ENCODE measurements around the gene AFG3L2.
"Not testable (repeated sequence)": the region's sequence is repeated elsewhere in the genome, so short reads cannot be mapped to it uniquely, and the experiment has no call there.

The AFG3L2 gene

GRCh38 chr18:12376754-12377555 is at the start of gene AFG3L2:
Gene AFG3L2, minus strand, starts transcription at chr18:12377227. Its CDS starts 145 bp downstream, at chr18:12377082.
- DNase-seq (ENCODE audit: low read depth in 1 of 2, low spot score in 1 of 2) = peak; percentile 100

DNA sequence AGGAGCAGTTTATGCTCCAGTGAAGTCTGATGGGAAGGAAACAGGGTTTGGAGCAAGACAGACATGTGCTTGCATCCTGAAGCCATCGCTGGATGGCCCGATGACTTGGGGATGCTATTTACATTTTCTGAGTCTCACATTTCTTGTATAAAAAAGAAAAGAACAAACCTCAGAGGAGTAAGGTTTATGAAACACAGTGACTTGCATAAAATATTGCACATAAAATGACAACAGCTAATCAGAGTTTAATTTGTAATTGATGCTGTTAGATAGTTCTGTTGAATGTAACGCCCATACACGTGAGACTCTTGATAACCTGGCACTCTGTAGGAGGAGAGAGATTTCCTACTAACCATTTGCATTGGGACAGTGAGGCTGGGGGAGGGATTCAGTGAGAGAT is 47.2 kb upstream of the AFG3L2 start:
- DNase-seq (ENCODE audit: low read depth in 1 of 2, low spot score in 1 of 2) = no peak

DNA sequence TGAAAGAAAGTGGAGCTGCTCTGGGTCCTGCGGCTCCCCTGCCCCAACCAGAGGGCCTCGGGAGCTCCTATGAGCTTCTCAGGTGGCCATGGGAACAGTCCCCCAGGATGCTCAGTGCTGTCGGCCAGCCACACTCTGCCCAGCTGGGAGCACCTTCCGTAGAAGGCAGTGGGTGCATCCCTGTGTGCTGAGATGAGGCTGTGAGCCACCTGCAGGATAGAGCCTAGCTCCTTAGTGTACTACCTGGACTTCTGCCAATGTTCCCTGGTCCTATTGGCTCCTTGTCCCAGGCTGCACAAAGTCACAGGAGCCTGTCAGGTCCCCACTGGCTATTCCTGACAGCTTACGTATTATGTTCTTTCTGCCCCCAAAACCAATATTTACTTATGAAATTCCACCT is 46.8 kb upstream of the AFG3L2 start:
- no peak for DNase-seq (ENCODE audit: low read depth in 1 of 2, low spot score in 1 of 2)

GRCh38 chr18:12423393-12423792 is 46.4 kb upstream of the AFG3L2 start:
- no peak for DNase-seq (ENCODE audit: low read depth in 1 of 2, low spot score in 1 of 2)

DNA sequence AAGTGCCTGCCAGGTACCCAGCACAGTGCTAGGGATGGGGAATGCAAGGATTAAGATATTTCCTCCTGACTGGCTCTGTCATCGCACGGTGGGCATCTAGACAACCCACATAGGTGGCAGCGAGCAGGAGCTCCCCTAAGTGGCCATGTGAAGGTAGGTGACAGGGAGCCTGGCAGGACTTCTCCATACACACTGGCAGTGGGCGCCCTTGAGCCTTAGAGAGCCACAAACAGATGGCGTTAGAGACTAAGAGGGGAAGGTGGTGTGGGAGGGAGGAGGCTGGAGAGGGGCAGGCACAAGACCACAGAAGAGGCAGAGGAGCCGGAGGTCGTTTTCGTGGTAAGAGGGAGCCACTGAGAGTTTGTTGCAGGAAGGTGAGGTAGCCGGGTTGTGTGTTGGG is 45.9 kb upstream of the AFG3L2 start:
- no peak for DNase-seq (ENCODE audit: low read depth in 1 of 2, low spot score in 1 of 2)

DNA sequence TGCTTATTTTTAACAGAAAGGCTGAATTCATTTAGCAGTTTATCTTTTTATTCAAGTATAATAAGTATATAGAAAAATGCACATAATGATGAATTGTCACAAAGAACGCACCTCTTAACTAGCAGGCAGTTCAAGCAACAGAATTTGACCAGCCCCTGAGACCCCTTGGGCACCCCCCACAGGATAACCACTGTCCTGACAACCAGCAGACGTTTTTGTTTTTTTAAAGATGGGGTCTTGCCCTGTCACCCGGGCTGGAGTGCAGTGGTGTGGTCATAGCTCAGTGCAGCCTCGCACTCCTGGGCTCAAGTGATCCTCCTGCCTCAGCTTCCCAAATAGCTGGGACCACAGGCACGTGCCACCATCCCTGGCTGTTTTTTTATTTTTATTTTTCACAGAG is 44.7 kb upstream of the AFG3L2 start:
- DNase-seq (ENCODE audit: low read depth in 1 of 2, low spot score in 1 of 2) = no peak

DNA sequence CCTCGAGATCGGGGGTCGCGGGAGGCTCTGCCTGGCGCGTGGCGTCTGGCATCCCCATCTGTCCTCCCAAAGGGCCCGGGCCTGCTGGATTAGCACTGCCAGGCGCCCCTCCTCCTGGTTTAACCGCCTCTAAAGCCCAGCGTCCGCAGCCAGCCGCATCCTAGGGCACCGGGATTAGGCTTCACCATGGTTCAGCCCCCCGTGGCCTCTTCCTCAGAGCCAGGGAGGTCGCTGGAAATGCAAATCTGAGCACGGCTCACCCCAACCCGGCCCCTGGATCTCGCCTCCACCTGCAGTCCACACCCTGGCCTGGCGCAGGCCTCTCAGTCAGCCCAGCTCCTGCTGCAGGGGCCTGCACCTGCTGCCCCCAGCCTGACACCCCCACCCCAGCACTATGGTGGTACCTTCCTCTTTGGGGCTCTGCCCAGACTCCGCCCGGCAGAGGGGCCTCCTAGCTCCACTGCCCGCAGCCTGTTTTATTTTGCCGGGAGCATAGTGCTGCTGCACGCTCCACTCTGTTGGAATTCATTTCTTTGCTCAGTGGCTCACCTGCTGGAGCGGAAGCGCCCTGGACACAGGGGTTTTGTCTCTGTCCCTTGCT is 43.9 kb upstream of the AFG3L2 start:
- DNase-seq (ENCODE audit: low read depth in 1 of 2, low spot score in 1 of 2) = no peak

- no peak for DNase-seq (ENCODE audit: low read depth in 1 of 2, low spot score in 1 of 2)
Observed at GRCh38 chr18:12417687-12418086, 40.7 kb upstream of the AFG3L2 start.

DNA sequence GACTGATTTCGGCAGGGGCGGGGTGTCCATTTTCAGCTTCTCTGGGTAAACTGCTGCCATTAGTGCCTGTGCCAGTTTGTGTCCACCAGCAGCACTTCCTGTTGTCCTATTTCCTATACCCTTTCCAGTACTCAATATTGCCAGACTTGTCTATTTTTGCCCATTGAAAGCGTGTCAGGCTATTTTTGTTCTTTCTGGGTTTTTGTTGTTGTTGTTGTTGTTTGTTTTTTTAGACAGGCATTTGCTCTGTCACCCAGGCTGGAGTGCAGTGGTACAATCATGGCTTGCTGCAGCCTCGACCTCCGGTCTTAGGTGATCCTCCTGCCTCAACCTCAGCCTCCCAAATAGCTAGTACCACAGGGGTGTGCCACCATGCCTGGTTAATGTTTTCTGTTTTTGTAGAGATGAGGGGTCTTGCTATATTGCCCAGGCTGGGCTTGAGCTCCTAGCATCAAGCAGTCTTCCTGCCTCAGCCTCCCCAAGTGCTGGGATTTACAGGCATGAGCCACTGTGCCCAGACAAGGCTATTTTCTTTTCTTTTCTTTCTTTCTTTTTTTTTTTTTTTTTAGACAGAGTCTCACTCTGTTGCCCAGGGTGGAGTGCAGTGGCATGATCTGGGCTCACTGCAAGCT is 39.2 kb upstream of the AFG3L2 start:
- DNase-seq (ENCODE audit: low read depth in 1 of 2, low spot score in 1 of 2) = no peak

DNA sequence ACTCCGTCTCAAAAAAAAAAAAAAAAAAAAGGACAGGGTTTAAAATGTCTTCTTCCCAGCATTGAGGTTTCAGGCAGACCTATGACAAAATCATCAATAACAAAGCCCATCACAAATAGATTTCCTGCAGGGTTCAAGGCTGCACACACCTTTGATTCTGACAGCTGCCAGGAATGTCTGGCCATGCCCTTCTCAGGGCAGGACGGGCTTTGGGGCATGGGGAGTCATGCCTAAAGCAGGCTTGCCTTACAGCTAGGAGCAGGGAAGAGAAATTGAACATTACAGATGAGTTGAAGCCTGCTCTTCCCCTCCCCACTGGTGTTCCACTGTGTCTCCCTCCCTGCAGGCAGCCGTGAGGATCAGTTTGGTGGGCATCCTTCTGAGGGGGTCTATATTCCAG is 34.4 kb upstream of the AFG3L2 start:
- DNase-seq (ENCODE audit: low read depth in 1 of 2, low spot score in 1 of 2) = no peak

DNA sequence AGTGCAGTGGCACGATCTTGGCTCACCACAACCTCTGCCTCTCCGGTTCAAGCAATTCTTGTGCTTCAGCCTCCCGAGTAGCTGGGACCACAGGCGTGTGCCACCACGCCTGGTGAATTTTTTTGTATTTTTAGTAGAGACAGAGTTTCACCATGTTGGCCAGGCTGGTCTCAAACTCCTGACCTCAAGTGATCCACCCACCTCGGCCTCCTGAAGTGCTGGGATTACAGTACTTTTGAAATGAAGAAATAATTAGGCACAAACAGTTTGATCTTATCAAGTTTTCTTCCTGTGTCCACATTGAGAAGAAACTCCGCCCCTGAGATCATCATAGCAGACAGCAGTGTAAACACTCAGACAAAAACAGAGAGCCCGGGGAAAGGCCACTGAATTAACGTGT is 33.7 kb upstream of the AFG3L2 start:
- DNase-seq (ENCODE audit: low read depth in 1 of 2, low spot score in 1 of 2) = not testable (repeated sequence)

DNA sequence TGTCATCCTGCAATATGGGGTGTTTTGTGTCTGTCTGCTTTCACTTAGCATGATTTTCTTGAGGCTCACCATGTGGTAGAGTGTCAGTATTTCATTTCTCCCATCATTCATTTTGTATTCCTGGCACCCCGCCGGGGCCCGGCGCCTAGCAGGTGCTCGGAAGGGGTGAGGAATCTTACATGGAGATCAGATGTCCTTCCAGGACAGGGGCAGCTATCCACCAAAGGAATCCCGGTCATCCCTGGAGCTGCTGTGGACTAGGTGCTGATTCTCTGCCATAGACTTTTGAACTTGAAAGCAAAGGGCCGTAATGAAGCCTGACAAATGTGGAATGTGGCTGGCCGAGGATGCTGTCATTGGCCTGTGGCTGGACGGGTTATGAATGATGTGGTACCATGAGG is 33.1 kb upstream of the AFG3L2 start:
- no peak for DNase-seq (ENCODE audit: low read depth in 1 of 2, low spot score in 1 of 2)

- DNase-seq (ENCODE audit: low read depth in 1 of 2, low spot score in 1 of 2) = no peak
Observed at GRCh38 chr18:12409469-12409868, 32.4 kb upstream of the AFG3L2 start.

- DNase-seq (ENCODE audit: low read depth in 1 of 2, low spot score in 1 of 2) = no peak
Observed at GRCh38 chr18:12408247-12408869, 31.3 kb upstream of the AFG3L2 start.

DNA sequence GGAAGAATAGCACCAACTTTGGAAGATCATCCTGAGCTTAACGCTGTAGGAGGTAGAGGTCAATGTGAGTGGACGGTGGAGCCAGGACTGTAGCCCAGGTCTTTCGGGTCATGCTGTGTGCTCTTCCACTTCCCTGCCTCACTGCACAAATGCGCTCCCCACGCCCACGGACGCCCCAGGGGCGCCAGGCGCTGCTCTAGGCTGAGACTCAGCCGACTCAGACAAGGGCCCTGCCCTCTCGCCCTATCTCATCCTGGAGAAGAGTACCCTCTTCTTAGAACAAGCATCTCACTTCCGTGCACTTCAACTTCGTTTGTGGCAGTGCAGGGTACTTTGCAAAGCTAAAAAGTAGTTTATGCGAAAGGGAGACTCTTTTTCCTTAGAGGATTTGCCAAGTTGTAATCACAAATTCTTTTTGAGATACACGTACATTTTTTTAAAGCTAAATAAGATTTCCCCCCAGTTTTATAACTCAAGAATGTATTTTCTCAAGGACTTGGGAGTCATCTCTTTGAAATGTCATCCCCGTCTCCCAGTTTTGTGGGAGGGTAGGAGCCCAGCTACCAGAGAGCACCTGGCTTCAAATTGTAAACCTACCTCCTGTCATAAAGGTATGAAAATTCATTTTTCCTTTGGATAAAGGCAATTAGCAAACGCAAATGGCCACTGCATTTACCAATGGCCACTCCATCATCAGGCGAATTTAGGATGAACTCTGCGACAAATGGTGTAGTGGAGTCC is 29.5 kb upstream of the AFG3L2 start:
- DNase-seq (ENCODE audit: low read depth in 1 of 2, low spot score in 1 of 2) = no peak

- no peak for DNase-seq (ENCODE audit: low read depth in 1 of 2, low spot score in 1 of 2)
Observed at GRCh38 chr18:12405066-12405465, 28.0 kb upstream of the AFG3L2 start.

DNA sequence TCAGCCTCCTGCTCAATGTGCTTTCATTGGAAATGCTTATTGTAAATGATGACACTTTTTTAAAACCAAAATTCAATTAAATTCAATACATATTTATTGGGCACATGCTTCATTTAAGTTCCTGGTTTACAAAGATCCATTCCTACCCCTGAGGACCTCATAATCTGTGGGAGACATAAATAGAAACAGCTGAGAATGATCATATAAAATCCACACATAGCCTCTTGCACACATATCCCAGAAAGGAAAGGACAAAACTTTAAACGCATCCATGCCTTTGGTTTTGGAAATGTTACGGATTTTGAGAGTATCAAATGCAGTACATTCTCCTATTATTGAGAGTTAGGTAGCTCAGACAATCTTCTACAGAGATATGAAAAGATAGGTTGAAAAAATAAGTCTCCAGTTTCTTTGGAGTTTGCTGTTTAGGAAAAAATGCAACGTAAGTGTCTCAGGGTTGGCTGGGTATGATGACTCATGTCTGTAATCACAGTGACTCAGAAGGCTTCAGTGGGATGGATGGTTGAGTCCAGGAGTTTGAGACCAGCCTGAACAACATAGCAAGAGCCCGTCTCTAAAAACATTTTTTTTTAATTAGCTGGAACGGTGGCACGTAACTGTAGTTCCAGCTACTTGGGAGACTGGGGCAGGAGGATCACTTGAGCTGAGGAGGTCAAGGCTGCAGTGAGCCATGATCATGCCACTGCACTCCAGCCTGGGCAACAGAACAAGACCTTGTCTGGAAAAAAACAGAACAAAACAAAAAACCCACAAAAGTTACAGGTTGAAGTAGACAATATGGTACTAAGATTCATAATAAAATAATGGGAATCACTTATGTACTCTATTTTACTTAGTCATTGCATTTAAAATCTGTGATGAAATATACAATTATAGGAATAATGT is 26.8 kb upstream of the AFG3L2 start:
- DNase-seq (ENCODE audit: low read depth in 1 of 2, low spot score in 1 of 2) = no peak

DNA sequence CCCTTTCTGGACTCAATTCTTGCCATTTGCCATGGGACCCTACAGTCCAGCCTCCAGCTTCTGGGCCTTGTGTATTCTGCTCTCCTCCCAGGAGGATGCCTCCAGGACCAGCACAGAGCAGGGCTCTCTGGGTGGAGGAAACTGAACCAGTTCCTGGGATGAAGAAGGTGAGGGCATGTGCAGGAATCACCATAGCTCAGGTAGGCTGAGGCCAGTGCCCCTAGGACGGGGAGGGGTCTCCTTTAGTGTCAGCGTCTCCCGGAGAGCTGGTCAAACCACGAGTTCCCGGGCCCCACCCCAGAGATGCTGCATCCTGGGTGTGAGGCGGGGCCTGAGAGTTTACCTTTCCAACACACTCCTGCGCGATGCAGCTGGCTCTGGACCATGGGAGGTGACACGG is 24.9 kb upstream of the AFG3L2 start:
- no peak for DNase-seq (ENCODE audit: low read depth in 1 of 2, low spot score in 1 of 2)

GRCh38 chr18:12399231-12399630 is 22.2 kb upstream of the AFG3L2 start:
- DNase-seq (ENCODE audit: low read depth in 1 of 2, low spot score in 1 of 2) = no peak

DNA sequence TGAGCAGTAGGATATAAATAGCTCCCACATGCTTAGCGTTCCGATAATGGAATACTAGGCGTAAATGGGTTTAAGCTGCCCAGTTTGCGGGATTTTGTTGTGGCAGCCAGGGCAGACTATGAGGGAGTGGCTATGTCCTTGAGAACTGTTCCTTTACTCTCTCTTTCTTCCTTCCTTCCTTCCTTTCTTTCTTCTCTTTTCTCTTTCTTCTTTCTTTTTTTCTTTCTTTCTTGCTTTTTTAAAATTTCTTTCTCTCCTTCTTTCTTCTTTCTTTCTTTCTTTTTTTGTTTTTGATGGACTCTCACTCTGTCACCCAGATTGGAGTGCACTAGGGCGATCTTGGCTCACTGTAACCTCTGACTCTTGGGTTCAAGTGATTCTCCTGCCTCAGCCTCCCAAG is 21.6 kb upstream of the AFG3L2 start:
- no peak for DNase-seq (ENCODE audit: low read depth in 1 of 2, low spot score in 1 of 2)
